Stimulated activated CD8-positive, alpha-beta memory T cell treated with anti-CD3 and anti-CD28 coated beads, Interleukin-4, amount 100 ng/mL, for 4 hours (primary cell): Measurements from ENCODE around the gene POU3F3.

Experiments
- DNase-seq, 2 donors: peaks; one replicate each; pipeline ENCODE4 v3.0.0-alpha.2; 2020; ENCODE audit warnings: low read depth in 2 of 2, low spot score in 1 of 2

Gene POU3F3

GRCh38 chr2:104846786-104847585, 6.9 kb upstream of the POU3F3 start:
- DNase-seq, result no peak

GRCh38 chr2:104847586-104848160, 6.2 kb upstream of the POU3F3 start:
- no peak for DNase-seq

- DNase-seq, result no peak
These were observed 5.4 kb upstream of the POU3F3 start for GRCh38 chr2:104848526-104848925.

GRCh38 chr2:104849101-104849500, 4.8 kb upstream of the POU3F3 start:
- DNase-seq, result no peak

GRCh38 chr2:104849618-104850141, 4.2 kb upstream of the POU3F3 start:
- peak in 1 of 2 donors; percentile 20 for DNase-seq

- DNase-seq, result no peak
These were observed 3.3 kb upstream of the POU3F3 start for GRCh38 chr2:104850361-104851290.

GRCh38 chr2:104851291-104852089, 2.4 kb upstream of the POU3F3 start:
- DNase-seq, result no peak

GRCh38 chr2:104852090-104852666, 1.7 kb upstream of the POU3F3 start:
- DNase-seq, result no peak

- no peak for DNase-seq
These were observed 744 bp downstream of the POU3F3 start for GRCh38 chr2:104854498-104855220.

GRCh38 chr2:104855221-104856085, 1.5 kb downstream of the POU3F3 start:
- DNase-seq, result no peak

- no peak for DNase-seq
These were observed 2.4 kb downstream of the POU3F3 start for GRCh38 chr2:104856086-104856972.

- no peak for DNase-seq
These were observed 3.0 kb downstream of the POU3F3 start for GRCh38 chr2:104856973-104857261.

GRCh38 chr2:104857262-104858005, 3.5 kb downstream of the POU3F3 start:
- no peak for DNase-seq

- no peak for DNase-seq
These were observed 4.4 kb downstream of the POU3F3 start for GRCh38 chr2:104858006-104858978.

GRCh38 chr2:104859291-104859765, 5.4 kb downstream of the POU3F3 start:
- no peak for DNase-seq
